Large intestine (tissue), 3 donors: Measurements from ENCODE around the gene LIPE. TPM values are rescaled to one million over a fixed set of nuclear protein-coding genes. Genes with fewer than 3 reads are reported as not detected.

ENCODE experiments used
- DNase-seq, 2 donors: peaks; one replicate each; pipeline versions ENCODE4 v3.0.0 to v3.0.0-alpha.2; 2013
- H3K27ac ChIP-seq: one replicate; pipeline ENCODE4 v1.5.1; 2013; ENCODE audit warnings: low read length
- H3K27me3 ChIP-seq: 2 replicates; pipeline ENCODE4 v1.6.1; 2013; ENCODE audit warnings: low read length; ENCODE audit not compliant: control insufficient read depth, insufficient read depth
- H3K36me3 ChIP-seq: 2 replicates; pipeline ENCODE4 v1.6.1; 2013; ENCODE audit warnings: low read length; ENCODE audit not compliant: control insufficient read depth, insufficient read depth
- H3K4me1 ChIP-seq: one replicate; pipeline ENCODE4 v1.6.1; 2013; ENCODE audit warnings: low read length; ENCODE audit not compliant: control insufficient read depth, insufficient read depth
- H3K4me3 ChIP-seq: one replicate; pipeline ENCODE4 v1.5.1; 2013; ENCODE audit warnings: low read length
- H3K9me3 ChIP-seq: one replicate; pipeline ENCODE4 v1.6.1; 2013; ENCODE audit warnings: mild to moderate bottlenecking, low read depth, low read length, moderate library complexity; ENCODE audit not compliant: control insufficient read depth
- whole genome bisulfite sequencing: methylation state at CpG from one replicate; pipeline ENCODE4 v1.1.5; 2013; ENCODE audit warnings: low lambda C conversion rate; ENCODE audit not compliant: insufficient coverage; 5-methylcytosine and 5-hydroxymethylcytosine counted together
- polyA plus RNA-seq: library from polyadenylated mRNA; unstranded; fragments of 120-200 nt; gene quantifications from one replicate; pipeline ENCODE4 v1.2.1, GENCODE V29; 2013

The LIPE gene
- polyA plus RNA-seq, 1 donor, result 13.9 TPM

- Histone ChIP-seq H3K36me3 (peaks cover 79% of the 10 kb centered on the region), H3K27ac (no peak overlapping the region), H3K27me3 (no peaks in the 10 kb centered on the region), H3K4me1 (peaks cover 5% of the 10 kb centered on the region), H3K4me3 (no peak overlapping the region), H3K9me3 (no peaks in the 10 kb centered on the region)
- WGBS, result no CpG with 5 or more reads among the region's 12 CpGs
- no peak for DNase-seq
These were observed 71.3 kb downstream of the LIPE start for GRCh38 chr19:42355896-42356295.

- Histone ChIP-seq H3K27me3 (no peaks in the 10 kb centered on the region), H3K27ac (no peak overlapping the region), H3K4me3 (no peak overlapping the region), H3K36me3 (peaks cover 84% of the 10 kb centered on the region), H3K9me3 (no peaks in the 10 kb centered on the region), H3K4me1 (peaks cover 5% of the 10 kb centered on the region)
- DNase-seq, result no peak
- no CpG with 5 or more reads among the region's 29 CpGs for WGBS
These were observed 73.7 kb downstream of the LIPE start for GRCh38 chr19:42353341-42354015.

GRCh38 chr19:42352301-42353259, 74.6 kb downstream of the LIPE start:
- no peaks in the 10 kb centered on the region for H3K4me1 ChIP-seq
- H3K36me3 ChIP-seq, result peaks cover 83% of the 10 kb centered on the region
- H3K27ac ChIP-seq, result no peak overlapping the region
- H3K4me3 ChIP-seq, result no peak overlapping the region
- no CpG with 5 or more reads among the region's 31 CpGs for WGBS
- DNase-seq, result no peak
- H3K27me3 ChIP-seq, result no peaks in the 10 kb centered on the region
- no peaks in the 10 kb centered on the region for H3K9me3 ChIP-seq

Other genes with a start within 250 kb of the LIPE start
- 30.7 TPM for gene DEDD2, start 209.7 kb downstream of the LIPE start, polyA plus RNA-seq
- gene ZNF526, start 207.1 kb downstream of the LIPE start, polyA plus RNA-seq, result 9.3 TPM
- 70.8 TPM for gene GSK3A, start 184.8 kb downstream of the LIPE start, polyA plus RNA-seq
- 70.3 TPM for gene ERF, start 172.3 kb downstream of the LIPE start, polyA plus RNA-seq
- gene CIC, start 158.1 kb downstream of the LIPE start, polyA plus RNA-seq, result 43.4 TPM
- gene PRR19, start 125.3 kb downstream of the LIPE start, polyA plus RNA-seq, result 0.91 TPM
- 35.3 TPM for gene PAFAH1B3, start 124.8 kb downstream of the LIPE start, polyA plus RNA-seq
- gene TMEM145, start 114.1 kb downstream of the LIPE start, polyA plus RNA-seq, result 3.3 TPM
- 23.9 TPM for gene MEGF8, start 101.8 kb downstream of the LIPE start, polyA plus RNA-seq
- 13.5 TPM for gene CNFN, start 37.1 kb downstream of the LIPE start, polyA plus RNA-seq
- 0.07 TPM for gene CXCL17, start 15.6 kb upstream of the LIPE start, polyA plus RNA-seq
- 82.0 TPM for gene CEACAM1, start 101.1 kb upstream of the LIPE start, polyA plus RNA-seq
- 0.03 TPM for gene CEACAM8, start 167.5 kb upstream of the LIPE start, polyA plus RNA-seq